ENCODE measurements around the gene UPP2.

DNA sequence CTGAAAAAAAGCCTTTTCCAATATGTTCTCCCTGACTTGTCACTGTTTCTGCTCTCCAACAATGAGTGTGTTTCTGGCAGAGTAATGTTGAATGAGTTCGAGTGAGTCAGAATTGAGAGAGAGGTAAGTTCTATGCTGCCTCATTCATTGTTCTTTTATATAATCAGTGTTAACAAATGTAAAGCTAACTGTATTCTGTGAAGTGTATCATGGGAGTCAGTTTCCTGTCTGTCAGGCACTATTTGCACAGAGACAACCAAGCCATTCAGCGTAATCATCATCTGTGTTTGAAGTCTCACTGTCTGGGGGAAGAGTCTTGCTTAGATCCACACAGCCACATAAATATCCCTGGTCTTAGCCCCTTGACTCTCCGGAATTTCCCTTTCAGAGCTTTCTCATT, 22.0 kb upstream of the UPP2 start:
- no peak for TF ChIP-seq POLR2A (IDR thresholded peaks at IDR 0.05; ENCODE audit: low read length)
- TF ChIP-seq CHD4 (IDR thresholded peaks at IDR 0.05; ENCODE audit: borderline replicate concordance): no peak
- TF ChIP-seq, protein P1, sequence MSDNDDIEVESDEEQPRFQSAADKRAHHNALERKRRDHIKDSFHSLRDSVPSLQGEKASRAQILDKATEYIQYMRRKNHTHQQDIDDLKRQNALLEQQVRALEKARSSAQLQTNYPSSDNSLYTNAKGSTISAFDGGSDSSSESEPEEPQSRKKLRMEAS (IDR thresholded peaks at IDR 0.05): no peak
- TF ChIP-seq RAD21 (conservative IDR thresholded peaks at IDR 0.05 in 1 of 2, IDR thresholded peaks at IDR 0.05 in 1 of 2): no peak
- TF ChIP-seq, protein P2, sequence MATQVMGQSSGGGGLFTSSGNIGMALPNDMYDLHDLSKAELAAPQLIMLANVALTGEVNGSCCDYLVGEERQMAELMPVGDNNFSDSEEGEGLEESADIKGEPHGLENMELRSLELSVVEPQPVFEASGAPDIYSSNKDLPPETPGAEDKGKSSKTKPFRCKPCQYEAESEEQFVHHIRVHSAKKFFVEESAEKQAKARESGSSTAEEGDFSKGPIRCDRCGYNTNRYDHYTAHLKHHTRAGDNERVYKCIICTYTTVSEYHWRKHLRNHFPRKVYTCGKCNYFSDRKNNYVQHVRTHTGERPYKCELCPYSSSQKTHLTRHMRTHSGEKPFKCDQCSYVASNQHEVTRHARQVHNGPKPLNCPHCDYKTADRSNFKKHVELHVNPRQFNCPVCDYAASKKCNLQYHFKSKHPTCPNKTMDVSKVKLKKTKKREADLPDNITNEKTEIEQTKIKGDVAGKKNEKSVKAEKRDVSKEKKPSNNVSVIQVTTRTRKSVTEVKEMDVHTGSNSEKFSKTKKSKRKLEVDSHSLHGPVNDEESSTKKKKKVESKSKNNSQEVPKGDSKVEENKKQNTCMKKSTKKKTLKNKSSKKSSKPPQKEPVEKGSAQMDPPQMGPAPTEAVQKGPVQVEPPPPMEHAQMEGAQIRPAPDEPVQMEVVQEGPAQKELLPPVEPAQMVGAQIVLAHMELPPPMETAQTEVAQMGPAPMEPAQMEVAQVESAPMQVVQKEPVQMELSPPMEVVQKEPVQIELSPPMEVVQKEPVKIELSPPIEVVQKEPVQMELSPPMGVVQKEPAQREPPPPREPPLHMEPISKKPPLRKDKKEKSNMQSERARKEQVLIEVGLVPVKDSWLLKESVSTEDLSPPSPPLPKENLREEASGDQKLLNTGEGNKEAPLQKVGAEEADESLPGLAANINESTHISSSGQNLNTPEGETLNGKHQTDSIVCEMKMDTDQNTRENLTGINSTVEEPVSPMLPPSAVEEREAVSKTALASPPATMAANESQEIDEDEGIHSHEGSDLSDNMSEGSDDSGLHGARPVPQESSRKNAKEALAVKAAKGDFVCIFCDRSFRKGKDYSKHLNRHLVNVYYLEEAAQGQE (IDR thresholded peaks at IDR 0.05): no peak
- TF ChIP-seq, protein P3, sequence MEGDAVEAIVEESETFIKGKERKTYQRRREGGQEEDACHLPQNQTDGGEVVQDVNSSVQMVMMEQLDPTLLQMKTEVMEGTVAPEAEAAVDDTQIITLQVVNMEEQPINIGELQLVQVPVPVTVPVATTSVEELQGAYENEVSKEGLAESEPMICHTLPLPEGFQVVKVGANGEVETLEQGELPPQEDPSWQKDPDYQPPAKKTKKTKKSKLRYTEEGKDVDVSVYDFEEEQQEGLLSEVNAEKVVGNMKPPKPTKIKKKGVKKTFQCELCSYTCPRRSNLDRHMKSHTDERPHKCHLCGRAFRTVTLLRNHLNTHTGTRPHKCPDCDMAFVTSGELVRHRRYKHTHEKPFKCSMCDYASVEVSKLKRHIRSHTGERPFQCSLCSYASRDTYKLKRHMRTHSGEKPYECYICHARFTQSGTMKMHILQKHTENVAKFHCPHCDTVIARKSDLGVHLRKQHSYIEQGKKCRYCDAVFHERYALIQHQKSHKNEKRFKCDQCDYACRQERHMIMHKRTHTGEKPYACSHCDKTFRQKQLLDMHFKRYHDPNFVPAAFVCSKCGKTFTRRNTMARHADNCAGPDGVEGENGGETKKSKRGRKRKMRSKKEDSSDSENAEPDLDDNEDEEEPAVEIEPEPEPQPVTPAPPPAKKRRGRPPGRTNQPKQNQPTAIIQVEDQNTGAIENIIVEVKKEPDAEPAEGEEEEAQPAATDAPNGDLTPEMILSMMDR (IDR thresholded peaks at IDR 0.05): no peak
- TF ChIP-seq NPAS2 (CRISPR knock-in tag; IDR thresholded peaks at IDR 0.05; ENCODE audit: borderline replicate concordance): no peak
- TF ChIP-seq EP300 (IDR thresholded peaks at IDR 0.05): no peak

Measured in A549 (cell line).